Aorta (tissue), 5 donors: Measurements from ENCODE around the gene POU2F2. TPM values are rescaled to one million over a fixed set of nuclear protein-coding genes. Genes with fewer than 3 reads are reported as not detected.

Experiments
- ATAC-seq: fragments of 200-7000 bp; cut with Tn5 transposase; one replicate; pipeline ENCODE4 v1.9.1; 2022; ENCODE audit warnings: moderate library complexity; ENCODE audit not compliant: low FRiP score
- DNase-seq, 2 donors: peaks; one replicate each; pipeline ENCODE4 v3.0.0-alpha.2; 2020
- H3K27ac ChIP-seq, 2 donors: one replicate each; pipeline ENCODE4 v1.5.1; 2013; ENCODE audit warnings: low read length in 2 of 2, mild to moderate bottlenecking in 2 of 2, moderate library complexity in 2 of 2, control low read depth in 1 of 2, inconsistent platforms in 1 of 2, low read depth in 1 of 2
- H3K27me3 ChIP-seq, 2 donors: one replicate each; pipeline ENCODE4 v1.6.1; 2013; ENCODE audit warnings: control low read depth in 1 of 2, low read length in 1 of 2, mild to moderate bottlenecking in 1 of 2, moderate library complexity in 1 of 2; ENCODE audit not compliant: insufficient read depth in 2 of 2, control insufficient read depth in 1 of 2
- H3K36me3 ChIP-seq, 2 donors: one replicate each; pipeline ENCODE4 v1.6.1; 2013; ENCODE audit warnings: control low read depth in 1 of 2, low read length in 1 of 2, mild to moderate bottlenecking in 1 of 2; ENCODE audit not compliant: insufficient read depth in 2 of 2, control insufficient read depth in 1 of 2
- H3K4me1 ChIP-seq, 2 donors: one replicate each; pipeline ENCODE4 v1.6.1; 2013; ENCODE audit warnings: low read length in 2 of 2, control low read depth in 1 of 2, mild to moderate bottlenecking in 1 of 2, moderate library complexity in 1 of 2; ENCODE audit not compliant: insufficient read depth in 2 of 2, control insufficient read depth in 1 of 2
- H3K4me3 ChIP-seq, 2 donors: one replicate each; pipeline ENCODE4 v1.5.1; 2013; ENCODE audit warnings: low read length in 2 of 2, control low read depth in 1 of 2, mild to moderate bottlenecking in 1 of 2
- H3K9me3 ChIP-seq: one replicate; pipeline ENCODE4 v1.6.1; 2013; ENCODE audit warnings: mild to moderate bottlenecking, low read length; ENCODE audit not compliant: control insufficient read depth
- WGBS, 2 donors: extraction: QIAGEN DNeasy Blood & Tissue Kit; methylation state at CpG; one replicate each; pipeline ENCODE4 v1.1.7; 2013; 5-methylcytosine and 5-hydroxymethylcytosine counted together
- intact Hi-C, 2 donors: fragments of 100-400 bp; cut with DNase I; formaldehyde crosslinking; loops; one replicate each; pipeline versions ENCODE4 v1.14.2 to v1.15.0; 2022
- polyA plus RNA-seq, 2 donors: library from polyadenylated mRNA; stranded (reverse); fragments of 200-250 nt; gene quantifications; one replicate each; pipeline ENCODE4 v1.2.3, GENCODE V29; 2013
- total RNA-seq, 2 donors: library from RNA; stranded (reverse); fragmentation: NEBNext Ultra II Directional; extraction: Animal tissue kit (Norgen Biotek cat#: 25700); gene quantifications; one replicate each; pipeline ENCODE4 v1.2.1, GENCODE V29; 2021
- donor health status: healthy with polysubstance abuse.
- donor health status: Bipolar disorder and iron deficiency.
- donor health status: DM: no; HTN: no; CAD: no.
- donor health status: DM: no; HTN: no; CAD: no.
- donor health status: DM: yes; HTN: yes; CAD: no.

Gene POU2F2
- total and polyA plus RNA-seq, 4 donors = 2.3 to 9.0 (median 4.3) TPM

DNA sequence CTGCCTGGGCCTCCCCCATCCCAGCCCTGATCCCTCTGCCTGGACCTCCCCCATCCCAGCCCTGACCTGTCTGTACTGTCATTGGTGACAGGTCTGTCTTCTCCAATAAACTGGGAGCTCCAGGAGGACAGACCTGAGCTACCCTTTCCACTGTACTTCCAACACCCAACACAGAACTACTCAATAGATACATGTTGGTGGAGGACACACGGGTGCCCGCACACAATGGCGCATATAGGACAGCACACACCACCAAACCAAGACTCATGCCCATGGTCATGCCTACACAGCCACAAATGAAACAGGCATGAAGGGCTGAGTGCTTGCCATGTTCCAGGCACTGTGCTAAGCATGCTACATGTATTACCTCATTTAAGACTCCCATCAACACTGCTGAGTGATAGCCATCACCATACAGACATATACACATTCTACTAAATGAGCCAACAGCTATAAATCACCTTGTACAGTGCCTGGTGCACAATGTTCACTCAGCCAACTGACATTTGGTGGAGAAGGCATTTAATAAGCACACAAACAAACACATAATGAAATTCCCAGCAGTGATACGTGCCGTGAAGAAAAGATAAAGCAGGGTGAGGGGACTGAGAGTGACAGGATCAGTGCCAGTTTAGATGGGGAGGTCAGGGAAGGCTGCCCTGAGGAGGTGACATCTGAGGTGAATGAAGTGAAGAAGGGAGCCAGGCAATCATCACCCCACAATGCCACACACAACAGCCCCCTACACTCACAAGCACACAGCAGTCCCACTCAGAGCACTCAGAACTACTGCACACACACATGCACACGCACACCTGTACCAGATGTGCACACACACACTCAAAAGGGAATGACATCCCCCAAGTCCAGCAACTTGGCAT, 857 bp downstream of the POU2F2 start:
- Histone ChIP-seq H3K9me3 (no peaks in the 10 kb centered on the region), H3K27me3 (no peaks in the 10 kb centered on the region), H3K27ac (no peak overlapping the region), H3K36me3 (no peaks in the 10 kb centered on the region), H3K4me1 (no peaks in the 10 kb centered on the region), H3K4me3 (no peak overlapping the region)
- 66 to 67% methylated on average over 6 of the region's 6 CpGs for WGBS, 2 donors
- DNase-seq (no peak), ATAC-seq (no peak)
- intact Hi-C loops = loop anchor here (2.0 to 10.0 kb wide), 4 partner anchors 51 to 293 kb away; partner anchors contain the start of genes MEGF8 (in 2 of the 2) and LIPE (in 1 of the 2)

DNA sequence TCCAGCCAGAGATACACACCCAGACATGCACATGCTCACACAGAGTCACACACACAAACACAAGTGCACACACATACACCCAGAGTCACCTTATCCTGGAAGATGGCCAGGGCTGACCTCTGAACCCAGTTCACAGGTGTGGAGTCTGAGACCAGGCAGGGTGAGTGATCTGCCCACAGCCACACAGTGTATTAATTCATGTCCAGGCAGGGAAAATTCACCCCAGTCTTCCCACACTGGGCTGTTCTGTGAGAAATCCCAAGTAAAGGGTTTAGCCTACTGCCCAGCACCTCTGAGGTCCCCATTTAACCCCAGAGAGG, 2.0 kb downstream of the POU2F2 start:
- intact Hi-C loops = loop anchor here (5.0 to 10.0 kb wide), 3 partner anchors 52 to 295 kb away; partner anchors contain the start of genes MEGF8 (in 2 of the 2) and LIPE (in 1 of the 2)
- DNase-seq (no peak), ATAC-seq (no peak)
- H3K4me3 ChIP-seq = no peak overlapping the region
- no peak overlapping the region for H3K27ac ChIP-seq
- no peaks in the 10 kb centered on the region for H3K4me1 ChIP-seq
- H3K9me3 ChIP-seq = no peaks in the 10 kb centered on the region
- H3K36me3 ChIP-seq = no peaks in the 10 kb centered on the region
- H3K27me3 ChIP-seq = no peaks in the 10 kb centered on the region

DNA sequence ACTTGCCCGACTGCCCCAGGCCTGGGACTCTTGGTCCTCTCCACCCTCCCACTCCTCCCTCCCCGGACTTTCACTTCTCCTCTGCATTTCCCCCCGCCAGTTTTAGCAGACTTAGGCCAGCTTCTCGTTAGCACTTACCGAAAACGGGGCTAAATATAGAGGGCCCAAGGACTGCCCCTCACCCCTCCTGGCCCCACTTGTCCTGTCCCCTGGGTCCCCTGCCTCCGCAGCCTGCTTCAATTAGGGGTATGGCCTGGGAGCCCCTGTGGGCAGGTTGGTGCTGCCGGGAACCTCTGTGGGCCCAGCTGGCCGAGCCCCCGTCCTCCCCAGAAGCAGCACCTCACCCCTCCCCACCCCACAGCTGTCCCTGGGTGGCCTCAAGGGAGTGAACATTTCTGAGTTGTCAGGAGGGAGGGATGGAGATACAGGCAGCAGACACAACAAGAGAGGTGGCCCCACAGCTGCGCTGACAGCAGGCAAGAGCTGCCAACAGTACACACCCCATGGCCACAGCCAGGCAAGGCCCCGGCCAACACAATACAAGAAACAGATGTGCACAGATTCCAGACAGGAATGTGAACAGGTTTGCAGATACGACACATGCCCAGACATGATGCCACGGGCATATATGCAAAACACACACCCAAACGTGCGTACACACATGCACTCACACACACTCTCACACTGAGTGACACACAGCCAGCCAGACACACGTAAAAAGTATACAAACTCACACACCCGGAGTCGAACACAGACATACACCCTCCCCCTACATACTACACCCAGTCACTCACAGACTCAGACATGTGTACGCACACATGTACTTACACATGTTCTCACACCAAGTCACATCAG, 2.6 kb downstream of the POU2F2 start:
- Histone ChIP-seq H3K36me3 (no peaks in the 10 kb centered on the region), H3K9me3 (no peaks in the 10 kb centered on the region), H3K4me3 (no peak overlapping the region), H3K27ac (no peak overlapping the region), H3K4me1 (no peaks in the 10 kb centered on the region), H3K27me3 (no peaks in the 10 kb centered on the region)
- DNase-seq (peak in 1 of 2 donors; percentile 76), ATAC-seq (peak; percentile 20)
- intact Hi-C loops = loop anchor here (2.0 to 10.0 kb wide), 4 partner anchors 17 to 295 kb away; partner anchors contain the start of genes MEGF8 (in 2 of the 2) and LIPE (in 1 of the 2)
- WGBS, 2 donors = 35 to 40% methylated on average over 20 of the region's 20 CpGs

DNA sequence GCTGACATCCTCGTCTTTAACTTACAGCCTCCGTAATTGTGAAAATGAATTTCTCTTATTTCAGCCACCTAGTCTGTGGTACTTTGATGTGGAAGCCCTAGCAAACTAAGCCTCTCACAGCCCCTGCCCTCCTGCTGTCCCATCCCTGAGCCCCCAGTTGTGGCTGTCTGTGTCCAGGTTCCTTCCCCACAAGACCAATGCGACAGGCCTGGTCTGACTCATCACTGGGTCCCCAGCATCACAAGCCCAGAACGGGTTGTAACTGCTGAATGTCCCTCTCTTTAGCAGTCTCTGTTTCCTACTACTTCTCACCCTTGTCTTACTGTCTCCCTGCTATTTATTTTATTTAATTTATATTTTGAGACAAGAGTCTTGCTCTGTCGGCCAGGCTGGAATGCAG, 5.7 kb downstream of the POU2F2 start:
- no peak overlapping the region for H3K4me3 ChIP-seq

DNA sequence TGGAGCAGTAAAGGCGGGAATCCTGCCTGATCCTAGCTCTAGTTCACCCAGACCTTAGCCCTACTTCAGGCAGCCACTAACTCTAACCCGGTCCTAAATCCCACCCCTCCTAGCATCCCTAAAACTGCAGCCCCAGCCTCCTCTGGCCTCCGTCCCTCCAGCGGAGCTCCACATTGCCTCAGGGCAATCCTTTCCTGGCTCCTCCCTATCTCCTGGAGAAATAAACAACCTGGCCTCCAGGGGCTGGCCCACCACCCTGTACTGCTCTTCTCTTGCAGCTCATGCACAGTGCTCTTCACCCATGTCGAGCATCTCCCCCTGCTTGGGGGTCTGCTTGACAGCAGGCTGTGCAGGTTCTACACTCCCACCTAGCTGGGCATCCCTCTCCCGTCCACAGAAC, 6.7 kb downstream of the POU2F2 start:
- 59 to 66% methylated on average over 6 of the region's 6 CpGs for WGBS, 2 donors
- ATAC-seq (no peak), DNase-seq (no peak)
- Histone ChIP-seq H3K4me1 (no peaks in the 10 kb centered on the region), H3K9me3 (no peaks in the 10 kb centered on the region), H3K27ac (no peak overlapping the region), H3K27me3 (peaks cover 0 to 1% of the 10 kb centered on the region in 2 donors), H3K4me3 (no peak overlapping the region), H3K36me3 (no peaks in the 10 kb centered on the region)
- intact Hi-C loops = no loop called here

More for the DNA sequence above, 5.7 kb downstream of the POU2F2 start:
- ATAC-seq = no peak
- no peaks in the 10 kb centered on the region for H3K9me3 ChIP-seq
- peaks cover 0 to 1% of the 10 kb centered on the region in 2 donors for H3K27me3 ChIP-seq
- H3K27ac ChIP-seq = no peak overlapping the region
- 74 to 76% methylated on average over 5 of the region's 5 CpGs for WGBS, 2 donors
- DNase-seq = no peak
- intact Hi-C loops = no loop called here
- no peaks in the 10 kb centered on the region for H3K4me1 ChIP-seq
- H3K36me3 ChIP-seq = no peaks in the 10 kb centered on the region

DNA sequence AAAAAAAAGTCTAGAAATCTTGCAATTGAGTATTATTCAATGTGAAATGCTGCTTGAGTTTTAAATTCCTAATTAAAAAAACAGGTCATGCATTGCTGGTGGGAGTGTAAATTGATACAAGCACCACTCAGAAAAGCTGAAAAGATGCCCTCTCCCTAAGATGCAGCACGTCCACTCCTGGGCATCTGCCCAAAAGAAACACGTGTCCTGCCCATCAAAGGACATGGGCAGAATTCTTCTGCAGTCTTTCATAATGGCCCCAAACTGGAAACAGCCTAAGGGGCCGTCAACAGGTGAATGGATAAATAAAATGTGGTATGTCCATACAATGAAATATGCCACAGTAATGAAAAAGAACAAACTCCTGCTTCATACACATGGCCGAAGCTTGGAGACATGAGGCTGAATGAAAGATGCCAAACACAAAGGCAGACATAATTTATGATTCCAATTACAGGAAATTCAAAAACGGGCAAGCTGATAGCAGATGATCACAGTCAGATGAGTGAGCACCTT, 7.8 kb downstream of the POU2F2 start:
- no peak for ATAC-seq
- Histone ChIP-seq H3K27me3 (peaks cover 0 to 1% of the 10 kb centered on the region in 2 donors), H3K9me3 (no peaks in the 10 kb centered on the region), H3K27ac (no peak overlapping the region), H3K4me3 (no peak overlapping the region), H3K4me1 (no peaks in the 10 kb centered on the region), H3K36me3 (no peaks in the 10 kb centered on the region)
- intact Hi-C loops = no loop called here
- WGBS, 2 donors = 74 to 80% methylated on average over 5 of the region's 5 CpGs
- DNase-seq = no peak

DNA sequence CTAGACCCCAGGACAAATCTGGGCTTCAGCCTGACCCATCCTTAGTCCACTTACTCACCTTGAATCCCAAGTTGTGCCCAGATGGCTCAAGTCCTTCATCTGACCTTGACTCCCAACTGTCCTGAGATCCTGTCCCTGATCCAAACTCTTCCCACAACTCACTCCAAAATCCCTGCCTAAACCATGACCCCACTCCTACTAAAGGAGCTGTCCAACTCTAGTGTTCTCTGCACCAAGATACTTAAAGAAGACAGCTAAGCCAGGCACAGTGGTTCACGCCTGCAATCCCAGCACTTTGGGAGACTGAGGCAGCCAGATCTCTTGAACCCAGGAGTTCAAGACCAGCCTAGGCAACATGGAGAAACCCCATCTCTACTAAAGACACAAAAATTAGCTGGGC, 8.5 kb downstream of the POU2F2 start:
- DNase-seq = no peak
- intact Hi-C loops = no loop called here
- H3K4me3 ChIP-seq = no peak overlapping the region
- H3K27ac ChIP-seq = no peak overlapping the region
- no peaks in the 10 kb centered on the region for H3K36me3 ChIP-seq
- H3K4me1 ChIP-seq = no peaks in the 10 kb centered on the region
- 82 to 86% methylated on average over 1 of the region's 1 CpG for WGBS, 2 donors
- peaks cover 0 to 1% of the 10 kb centered on the region in 2 donors for H3K27me3 ChIP-seq
- no peaks in the 10 kb centered on the region for H3K9me3 ChIP-seq
- no peak for ATAC-seq

DNA sequence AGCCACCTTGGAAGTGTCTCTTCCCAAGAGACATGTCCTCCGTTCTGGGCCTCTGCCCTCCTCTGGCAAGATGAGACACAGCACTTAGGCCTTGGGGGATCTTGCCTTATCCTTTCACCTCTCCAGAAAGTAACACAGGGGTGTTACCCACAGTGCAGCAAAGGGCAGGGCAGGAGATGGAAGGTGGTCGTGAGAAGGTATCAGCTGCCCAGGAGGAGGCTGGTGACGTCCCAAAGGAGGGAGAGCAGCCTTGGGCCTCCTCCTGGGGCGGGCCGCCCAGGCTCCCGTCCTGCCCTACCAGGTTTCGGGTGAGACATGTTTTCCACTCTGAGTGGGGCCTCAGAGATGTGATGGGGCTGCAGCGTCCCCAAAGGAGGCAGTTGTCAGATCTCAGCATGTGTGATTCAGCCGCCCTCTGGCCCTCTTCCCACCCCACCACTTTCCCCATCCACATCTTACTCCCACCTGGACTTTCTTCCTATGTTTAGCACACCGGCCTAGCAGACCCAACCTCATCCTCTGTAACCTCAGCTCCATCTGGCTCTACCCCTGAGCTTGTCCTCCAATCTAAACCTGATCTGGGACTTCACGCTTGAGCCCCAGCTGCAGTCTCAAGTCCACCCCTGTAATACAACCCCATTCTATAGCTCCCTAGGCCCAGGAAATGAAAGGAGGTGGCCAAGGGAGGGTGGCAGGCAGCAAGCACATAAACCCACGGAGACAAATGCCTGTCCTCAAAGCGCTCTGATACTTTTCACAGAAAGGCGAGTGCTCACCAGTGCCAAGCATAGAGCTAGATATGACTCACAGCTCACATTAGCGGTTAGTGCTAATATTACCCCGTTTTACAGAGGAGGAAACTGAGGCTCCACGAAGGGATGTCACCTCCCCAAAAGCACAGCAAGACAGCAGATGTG, 9.3 kb downstream of the POU2F2 start:
- intact Hi-C loops = no loop called here
- ATAC-seq = no peak

More for the DNA sequence above, 9.3 kb downstream of the POU2F2 start:
- peaks cover 0 to 1% of the 10 kb centered on the region in 2 donors for H3K27me3 ChIP-seq
- no peak overlapping the region for H3K27ac ChIP-seq
- H3K36me3 ChIP-seq = no peaks in the 10 kb centered on the region
- H3K4me1 ChIP-seq = no peaks in the 10 kb centered on the region
- H3K9me3 ChIP-seq = no peaks in the 10 kb centered on the region
- H3K4me3 ChIP-seq = no peak overlapping the region
- no peak for DNase-seq
- WGBS, 2 donors = 78 to 81% methylated on average over 16 to 17 of the region's 17 CpGs
